Cardiac fibroblast (primary cell): Measurements from ENCODE around the gene TLL1.

ENCODE experiments used
- DNase-seq, 2 donors: peaks; one replicate each; pipeline versions ENCODE4 v3.0.0 to v3.0.0-alpha.2; 2010; ENCODE audit warnings: low read depth in 2 of 2
- H3K4me3 ChIP-seq, 2 donors: replicated peaks in 1 of 2; 1 replicate in 1 of 2; 2 replicates in 1 of 2; pipeline ENCODE4 v1.5.1; 2011; ENCODE audit warnings: low read depth in 2 of 2, low read length in 2 of 2, mild to moderate bottlenecking in 2 of 2, moderate library complexity in 1 of 2
- CTCF ChIP-seq: IDR thresholded peaks from one replicate; pipeline ENCODE4 v1.5.1; 2011; ENCODE audit warnings: low read depth, mild to moderate bottlenecking, low read length, inconsistent platforms

Gene TLL1

GRCh38 chr4:166077782-166078181 lies 204.7 kb downstream of the TLL1 start:
- no peak for DNase-seq
- TF ChIP-seq CTCF = no peak
- H3K4me3 ChIP-seq = no peak overlapping the region

DNA sequence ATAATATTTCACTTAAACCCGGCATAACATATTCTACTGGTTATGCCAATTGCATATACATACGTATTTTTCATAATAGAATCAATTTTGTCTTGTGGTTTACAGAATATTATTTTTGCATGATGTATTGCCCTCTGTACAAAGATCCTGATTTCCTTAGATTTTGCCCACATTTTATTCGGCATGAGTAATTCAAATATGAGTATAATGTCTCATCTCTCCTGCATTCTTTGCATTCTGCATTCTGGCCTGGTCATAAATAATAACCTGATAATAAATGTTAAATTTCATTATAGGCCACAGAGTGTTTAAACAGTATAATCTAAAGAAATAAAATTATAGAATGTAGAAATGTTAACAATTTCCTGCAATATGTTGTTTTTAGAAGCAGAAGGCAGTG lies 205.3 kb downstream of the TLL1 start:
- DNase-seq = no peak
- no peak overlapping the region for H3K4me3 ChIP-seq
- no peak for TF ChIP-seq CTCF

DNA sequence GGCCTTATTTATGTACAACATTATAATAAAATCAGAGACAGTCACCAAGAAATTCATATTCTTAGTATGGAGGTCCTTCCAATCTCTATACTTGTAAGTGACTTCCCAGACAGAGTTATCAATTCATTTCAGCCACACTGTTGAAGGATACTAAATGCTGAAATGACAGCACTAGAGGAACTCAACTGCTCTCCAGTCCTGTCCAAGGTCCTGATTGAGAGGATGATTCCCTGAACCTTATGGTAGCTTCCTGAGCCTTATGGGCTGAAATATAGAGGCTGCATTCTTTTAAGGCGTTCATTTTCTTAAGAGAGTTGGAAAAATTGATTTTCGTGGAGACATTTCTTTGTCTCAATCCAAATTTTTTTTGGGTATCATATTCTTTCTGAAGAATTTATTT lies 205.9 kb downstream of the TLL1 start:
- TF ChIP-seq CTCF = no peak
- peak; percentile 2 to 35 for DNase-seq
- H3K4me3 ChIP-seq = no peak overlapping the region

DNA sequence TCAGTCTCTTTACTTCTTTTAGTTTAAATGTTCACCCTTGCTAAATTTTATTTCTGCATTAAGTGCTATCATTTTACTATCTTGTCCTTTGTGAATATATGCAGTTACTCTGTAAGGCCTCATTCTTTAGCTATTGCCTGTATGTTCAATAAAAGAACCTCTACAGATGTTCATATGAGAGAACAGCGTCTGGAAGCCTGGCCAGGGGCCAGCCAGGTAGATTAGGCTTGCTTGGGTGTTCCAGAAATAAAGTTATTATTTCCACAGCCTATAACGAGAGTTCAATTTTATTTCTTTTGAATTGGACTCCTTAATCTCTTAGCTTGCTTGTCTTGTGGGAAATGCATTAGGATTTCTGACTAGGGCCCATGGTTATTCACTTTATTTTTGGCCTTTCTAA lies 214.5 kb downstream of the TLL1 start:
- H3K4me3 ChIP-seq = no peak overlapping the region
- DNase-seq = no peak
- no peak for TF ChIP-seq CTCF

DNA sequence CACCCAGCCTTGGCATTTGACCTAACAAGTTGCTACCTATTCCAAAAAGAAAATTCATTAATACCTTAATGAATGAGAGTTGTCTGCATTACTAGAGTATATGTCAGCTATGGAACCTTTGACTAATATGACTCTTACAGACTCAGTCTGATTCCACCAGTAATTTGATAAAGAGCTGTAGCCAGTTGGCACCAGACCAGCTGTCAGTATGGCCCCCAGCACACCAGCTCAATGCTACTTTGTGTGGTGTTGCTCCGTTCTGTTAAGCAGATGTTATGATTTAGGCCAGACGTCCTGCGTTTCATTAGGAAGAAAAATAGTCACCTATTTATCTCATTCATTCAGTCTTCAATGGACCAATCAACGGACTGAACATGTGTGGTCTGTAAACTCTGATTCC lies 215.5 kb downstream of the TLL1 start:
- no peak for DNase-seq
- no peak overlapping the region for H3K4me3 ChIP-seq
- no peak for TF ChIP-seq CTCF

DNA sequence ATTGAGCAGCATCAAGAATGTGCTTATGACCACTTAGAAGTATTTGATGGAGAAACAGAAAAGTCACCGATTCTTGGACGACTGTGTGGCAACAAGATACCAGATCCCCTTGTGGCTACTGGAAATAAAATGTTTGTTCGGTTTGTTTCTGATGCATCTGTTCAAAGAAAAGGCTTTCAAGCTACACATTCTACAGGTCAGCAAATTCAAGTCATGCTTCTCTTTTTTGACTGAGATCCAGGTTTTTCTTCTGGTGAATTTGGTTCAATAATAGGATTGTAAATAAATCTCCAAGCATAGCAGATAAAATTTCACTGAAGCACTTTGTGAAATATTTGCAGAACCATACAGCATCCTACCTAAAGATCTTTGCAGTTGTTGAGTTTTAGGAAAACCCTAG lies 218.1 kb downstream of the TLL1 start:
- no peak overlapping the region for H3K4me3 ChIP-seq
- no peak for TF ChIP-seq CTCF
- DNase-seq = peak; percentile 3 to 20

- peak; percentile 62 to 70 for DNase-seq
- TF ChIP-seq CTCF = peak; percentile 56
- no peak overlapping the region for H3K4me3 ChIP-seq
These were observed 219.0 kb downstream of the TLL1 start for GRCh38 chr4:166091912-166092510.
